ENCODE data around the gene MARCHF7. TPM values are rescaled to one million over a fixed set of nuclear protein-coding genes. Genes with fewer than 3 reads are reported as not detected.
A peak's percentile ranks its signal among the peaks of the same experiment; 100 is the strongest.
"Not testable (repeated sequence)": the region's sequence is repeated elsewhere in the genome, so short reads cannot be mapped to it uniquely, and the experiment has no call there.

The MARCHF7 gene
- total RNA-seq, 1 donor from 2014 or later = 70.7 TPM

DNA sequence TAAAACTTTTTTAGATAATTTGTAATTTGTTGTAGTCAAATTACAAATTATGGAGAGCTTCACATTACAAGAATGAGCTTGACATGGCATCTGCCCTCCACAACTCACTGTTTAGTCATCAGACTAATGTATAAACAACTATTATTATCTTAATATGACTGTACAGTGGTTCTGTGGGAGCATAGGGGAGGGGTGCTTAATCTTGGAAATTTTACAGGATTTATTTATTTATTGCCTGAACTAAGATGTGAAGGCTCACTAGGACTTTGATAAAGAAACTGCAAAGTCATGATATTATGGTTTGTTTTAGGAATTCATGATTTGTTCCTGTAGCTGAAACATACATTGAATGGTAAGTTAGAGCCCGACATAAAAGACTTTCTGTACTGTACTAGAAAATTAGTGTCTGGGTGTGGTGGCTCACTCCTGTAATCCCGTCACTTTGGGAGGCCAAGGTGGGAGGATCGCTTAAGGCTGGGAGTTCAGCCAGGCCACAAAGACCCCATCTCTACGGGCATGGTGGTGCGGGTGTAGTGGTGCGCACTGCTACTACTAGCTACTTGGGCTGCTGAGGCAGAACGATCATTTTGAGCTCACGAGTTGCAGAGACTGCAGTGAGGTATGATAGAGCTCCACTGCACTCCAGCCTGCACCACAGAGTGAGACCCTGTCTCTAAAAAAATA lies 2.1 kb downstream of the MARCHF7 start:
- intact Hi-C loops (cut with DNase I) = loop anchor here (5.0 kb wide), 1 partner anchor 97 kb away; the partner anchor contains the start of gene BAZ2B
- ATAC-seq (ENCODE audit: poor library complexity) (no peak), DNase-seq (no peak)

DNA sequence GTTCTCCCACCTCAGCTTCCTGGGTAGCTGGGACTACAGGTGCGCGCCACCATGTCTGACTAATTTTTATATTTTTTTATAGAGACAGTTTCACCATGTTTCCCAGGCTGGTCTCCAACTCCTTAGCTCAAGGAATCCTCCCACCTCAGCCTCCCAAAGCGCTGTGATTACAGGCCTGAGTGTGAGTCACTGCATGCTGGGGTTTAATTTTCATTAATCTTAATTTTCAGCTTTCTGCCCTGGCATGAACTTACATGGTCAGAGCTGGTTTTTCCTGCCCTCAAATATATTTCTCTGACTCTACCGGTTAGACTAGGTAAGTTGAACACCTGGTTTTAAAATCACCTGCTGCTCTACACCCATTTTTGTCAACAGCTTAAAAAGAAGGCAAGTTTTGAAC lies 3.1 kb downstream of the MARCHF7 start:
- ATAC-seq (ENCODE audit: poor library complexity) = no peak

GRCh38 chr2:159716409-159716808 lies 4.1 kb downstream of the MARCHF7 start:
- DNase-seq; intact Hi-C loops (cut with DNase I); ATAC-seq (ENCODE audit: poor library complexity): not testable (repeated sequence)

More for the DNA sequence above, 3.1 kb downstream of the MARCHF7 start:
- intact Hi-C loops (cut with DNase I) = no loop called here
- no peak for DNase-seq

- ATAC-seq (ENCODE audit: poor library complexity) (no peak), DNase-seq (no peak)
- intact Hi-C loops (cut with DNase I) = no loop called here
These were observed 4.6 kb downstream of the MARCHF7 start for GRCh38 chr2:159716857-159717256.

DNA sequence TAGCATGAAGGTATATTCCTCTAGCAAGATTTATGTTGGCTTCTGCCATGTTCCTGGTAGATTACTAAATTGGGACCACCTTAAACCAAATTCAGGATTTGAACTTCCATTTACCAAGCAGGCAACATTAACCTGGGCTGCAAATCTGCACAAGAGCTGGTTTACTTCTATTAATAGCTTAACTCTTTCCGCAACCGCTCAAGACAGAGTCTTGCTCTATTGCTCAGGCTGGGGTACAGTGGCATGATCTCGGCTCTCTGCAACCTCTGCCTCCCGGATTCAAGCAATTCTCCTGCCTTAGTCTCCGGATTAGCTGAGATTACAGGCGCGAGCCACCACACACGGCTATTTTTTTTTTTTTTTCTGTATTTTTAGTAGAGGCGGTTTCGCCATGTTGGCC lies 8.4 kb downstream of the MARCHF7 start:
- DNase-seq (no peak), ATAC-seq (ENCODE audit: poor library complexity) (no peak)
- intact Hi-C loops (cut with DNase I) = no loop called here

DNA sequence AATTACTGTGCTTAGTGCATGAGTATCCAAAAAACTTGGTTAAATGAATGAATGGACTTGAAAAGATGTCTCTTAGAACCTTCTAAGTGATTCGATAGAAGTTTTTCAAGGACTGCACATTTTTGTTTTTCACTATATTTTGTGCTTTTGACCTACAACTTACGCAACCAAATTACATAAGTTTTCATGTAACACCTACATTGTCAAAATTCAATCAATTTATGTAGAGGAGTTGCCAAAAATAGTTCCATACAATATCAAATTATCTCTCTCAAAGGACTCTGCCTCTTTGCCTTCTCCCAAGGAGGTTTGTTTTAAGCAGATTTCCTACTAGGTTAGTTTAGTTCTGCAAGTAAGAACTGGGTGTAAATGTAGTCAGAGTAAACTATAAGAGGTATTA lies 10.3 kb downstream of the MARCHF7 start:
- intact Hi-C loops (cut with DNase I) = no loop called here
- DNase-seq = no peak
- ATAC-seq (ENCODE audit: poor library complexity) = no peak

- intact Hi-C loops (cut with DNase I); DNase-seq; ATAC-seq (ENCODE audit: poor library complexity): not testable (repeated sequence)
These were observed 12.7 kb downstream of the MARCHF7 start for GRCh38 chr2:159724795-159725572.

DNA sequence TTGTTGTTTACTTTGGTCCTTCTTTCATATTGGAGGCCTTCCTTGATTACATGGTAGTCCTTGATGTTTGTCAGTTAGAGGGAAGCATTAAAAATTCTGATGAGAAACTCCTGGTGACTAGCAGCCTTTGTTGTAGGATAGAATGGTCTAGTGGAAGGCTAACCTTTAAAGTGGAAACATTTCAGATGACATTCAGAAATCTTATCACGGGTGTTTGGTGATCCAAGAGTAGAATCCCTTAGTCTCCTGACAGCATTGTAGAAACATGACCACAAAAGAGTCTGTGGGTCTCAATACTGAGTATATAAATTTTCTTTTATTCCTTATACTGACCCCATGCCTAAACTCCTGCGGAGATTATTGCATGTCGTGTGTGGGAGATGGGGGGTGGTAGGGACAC lies 13.4 kb downstream of the MARCHF7 start:
- ATAC-seq (ENCODE audit: poor library complexity) = peak; percentile 50
- intact Hi-C loops (cut with DNase I) = no loop called here
- no peak for DNase-seq

DNA sequence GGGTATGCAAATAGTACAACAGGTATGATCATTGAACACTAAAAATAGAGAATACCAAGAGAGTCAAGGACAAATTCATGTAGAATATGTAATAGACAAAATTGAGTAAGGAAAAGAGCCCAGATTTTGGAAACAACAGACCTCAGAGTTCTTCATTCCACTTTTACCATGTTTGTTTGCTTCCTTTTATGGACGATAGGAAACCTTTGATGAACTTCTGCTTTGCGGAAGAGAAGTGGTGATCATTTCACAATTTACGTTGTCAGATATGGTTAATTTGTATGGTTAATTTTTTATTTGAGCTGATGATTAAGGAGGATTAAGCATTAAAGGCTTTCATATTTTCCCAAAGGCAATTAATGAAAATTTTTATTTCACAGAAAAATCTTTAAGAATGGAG lies 16.3 kb downstream of the MARCHF7 start:
- intact Hi-C loops (cut with DNase I) = no loop called here
- ATAC-seq (ENCODE audit: poor library complexity) (no peak), DNase-seq (no peak)

GRCh38 chr2:159735648-159736047 lies 23.3 kb downstream of the MARCHF7 start:
- DNase-seq (no peak), ATAC-seq (ENCODE audit: poor library complexity) (no peak)
- intact Hi-C loops (cut with DNase I) = no loop called here

DNA sequence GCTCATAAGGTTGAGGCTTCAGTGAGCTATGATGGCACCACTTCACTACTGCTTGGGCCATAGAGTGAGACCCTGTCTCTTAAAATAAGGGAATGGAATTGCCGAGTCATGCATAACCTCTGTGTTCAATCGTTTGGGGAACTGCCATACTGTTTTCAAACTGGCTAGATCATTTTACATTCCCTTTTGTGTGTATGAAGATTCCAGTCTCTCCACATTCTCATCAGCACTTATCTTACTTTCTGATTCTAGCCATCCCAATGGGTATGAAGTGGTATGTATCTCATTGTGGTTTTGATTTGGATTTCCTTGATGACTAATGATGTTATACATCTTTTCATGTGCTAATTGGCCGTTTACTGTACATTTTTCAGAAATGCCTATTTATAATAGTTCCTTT lies 23.7 kb downstream of the MARCHF7 start:
- no peak for DNase-seq

GRCh38 chr2:159737292-159737916 lies 25.1 kb downstream of the MARCHF7 start:
- intact Hi-C loops (cut with DNase I) = no loop called here
- ATAC-seq (ENCODE audit: poor library complexity) (no peak), DNase-seq (no peak)

More for the DNA sequence above, 23.7 kb downstream of the MARCHF7 start:
- intact Hi-C loops (cut with DNase I) = no loop called here
- no peak for ATAC-seq (ENCODE audit: poor library complexity)

DNA sequence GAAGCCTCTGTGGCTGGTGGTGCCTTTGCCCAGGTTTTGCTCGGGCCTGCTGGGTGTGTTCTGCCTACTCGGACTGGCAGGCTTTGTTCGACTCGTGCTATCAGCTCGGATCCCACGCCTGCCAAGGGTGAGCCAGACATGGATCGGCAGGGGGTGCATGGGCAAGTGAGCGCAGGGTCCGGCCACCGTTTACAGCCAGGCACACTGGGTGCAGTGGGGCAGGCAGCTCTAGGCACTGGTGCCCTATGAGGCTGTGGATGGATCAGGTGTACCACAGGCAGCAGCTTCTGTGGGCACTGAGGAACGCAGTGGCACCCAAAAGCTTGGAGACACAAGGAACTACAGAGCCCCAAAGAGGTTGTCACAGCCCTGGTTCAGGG lies 25.6 kb downstream of the MARCHF7 start:
- DNase-seq (peak; percentile 61), ATAC-seq (ENCODE audit: poor library complexity) (peak; percentile 73)
- intact Hi-C loops (cut with DNase I) = no loop called here

GRCh38 chr2:159738509-159739390 lies 26.4 kb downstream of the MARCHF7 start:
- intact Hi-C loops (cut with DNase I) = no loop called here
- ATAC-seq (ENCODE audit: poor library complexity) (peak; percentile 11), DNase-seq (no peak)

DNA sequence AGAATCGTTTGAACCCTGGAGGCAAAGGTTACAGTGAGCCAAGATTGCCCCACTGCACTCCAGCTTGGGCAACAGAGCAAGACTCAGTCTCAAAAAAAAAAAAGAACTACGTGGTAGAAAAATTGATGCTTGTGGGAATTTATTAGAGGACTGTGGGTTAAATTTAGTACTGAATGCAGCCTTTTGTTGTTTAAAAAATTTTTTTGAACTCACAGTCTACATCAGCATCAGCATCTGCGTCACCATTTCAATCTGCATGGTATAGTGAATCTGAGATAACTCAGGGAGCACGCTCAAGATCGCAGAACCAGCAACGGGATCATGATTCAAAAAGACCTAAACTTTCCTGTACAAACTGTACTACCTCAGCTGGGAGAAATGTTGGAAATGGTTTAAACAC lies 30.5 kb downstream of the MARCHF7 start:
- intact Hi-C loops (cut with DNase I) = no loop called here

GRCh38 chr2:159744363-159744762 lies 32.1 kb downstream of the MARCHF7 start:
- intact Hi-C loops (cut with DNase I) = no loop called here
- no peak for DNase-seq
- peak; percentile 95 for ATAC-seq (ENCODE audit: poor library complexity)

More for the DNA sequence above, 30.5 kb downstream of the MARCHF7 start:
- ATAC-seq (ENCODE audit: poor library complexity) = no peak
- DNase-seq = no peak

GRCh38 chr2:159745237-159745636 lies 32.9 kb downstream of the MARCHF7 start:
- DNase-seq; ATAC-seq (ENCODE audit: poor library complexity); intact Hi-C loops (cut with DNase I): not testable (repeated sequence)

GRCh38 chr2:159748089-159748488 lies 35.8 kb downstream of the MARCHF7 start:
- no peak for DNase-seq
- intact Hi-C loops (cut with DNase I) = no loop called here
- no peak for ATAC-seq (ENCODE audit: poor library complexity)

DNA sequence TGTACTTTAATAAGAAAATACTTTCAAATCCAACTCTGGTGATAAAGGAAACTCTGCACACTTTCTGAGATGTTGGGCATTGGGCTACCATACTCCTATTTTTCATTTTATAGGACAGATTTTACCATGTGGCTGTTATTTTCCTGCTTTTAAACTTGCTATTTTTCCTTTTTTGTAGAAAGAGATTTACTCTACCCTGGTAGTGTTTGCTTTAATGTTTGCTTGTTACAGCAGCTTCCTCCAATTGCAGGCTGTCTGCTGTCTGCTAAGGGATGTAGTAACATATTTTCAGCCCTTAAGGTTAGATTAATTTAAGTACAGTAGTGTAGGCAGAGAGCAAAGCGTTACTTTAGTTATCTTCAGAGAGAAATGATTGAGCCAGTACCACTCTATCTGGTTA lies 38.6 kb downstream of the MARCHF7 start:
- intact Hi-C loops (cut with DNase I) = no loop called here
- ATAC-seq (ENCODE audit: poor library complexity) (no peak), DNase-seq (no peak)
